Renal pelvis (tissue), 12 donors: ENCODE measurements around the gene DDX20. TPM values are rescaled to one million over a fixed set of nuclear protein-coding genes. Genes with fewer than 3 reads are reported as not detected.

Source experiments
- DNase-seq: peaks from one replicate; pipeline ENCODE4 v3.0.0-alpha.2; 2013
- long read RNA-seq, 16 experiments: transcript quantifications; one replicate each; lab custom pipeline, GENCODE V29; 2026
- polyA plus RNA-seq, 3 donors: library from polyadenylated mRNA; unstranded; fragments of 120-200 nt; gene quantifications; one replicate each; pipeline ENCODE4 v1.2.1, GENCODE V29; 2013; ENCODE audit not compliant: insufficient read length in 3 of 3

The DDX20 gene
- 10 to 100 TPM; 19.8 to 22.6 (median 20.3) TPM for polyA plus RNA-seq
- long read RNA-seq, donor 1, full-length matches to known transcripts: 9 of 14 reads
- long read RNA-seq, donor 1, partial matches to known transcripts: 5 of 14 reads
- long read RNA-seq, donor 1, other reads (novel, unspliced or antisense): 0 of 14 reads
- long read RNA-seq, donor 2, full-length matches to known transcripts: 9 of 25 reads
- long read RNA-seq, donor 2, partial matches to known transcripts: 16 of 25 reads
- long read RNA-seq, donor 2, other reads (novel, unspliced or antisense): 0 of 25 reads
- long read RNA-seq, donor 3, full-length matches to known transcripts: 5 of 12 reads
- long read RNA-seq, donor 3, partial matches to known transcripts: 7 of 12 reads
- long read RNA-seq, donor 3, other reads (novel, unspliced or antisense): 0 of 12 reads
- long read RNA-seq, donor 4, full-length matches to known transcripts: 5 of 15 reads
- long read RNA-seq, donor 4, partial matches to known transcripts: 10 of 15 reads
- long read RNA-seq, donor 4, other reads (novel, unspliced or antisense): 0 of 15 reads
- long read RNA-seq, donor 5, full-length matches to known transcripts: 6 of 12 reads
- long read RNA-seq, donor 5, partial matches to known transcripts: 6 of 12 reads
- long read RNA-seq, donor 5, other reads (novel, unspliced or antisense): 0 of 12 reads
- long read RNA-seq, donor 6, full-length matches to known transcripts: 7 of 7 reads
- long read RNA-seq, donor 6, partial matches to known transcripts: 0 of 7 reads
- long read RNA-seq, donor 6, other reads (novel, unspliced or antisense): 0 of 7 reads
- long read RNA-seq, donor 7, full-length matches to known transcripts: 7 of 13 reads
- long read RNA-seq, donor 7, partial matches to known transcripts: 6 of 13 reads
- long read RNA-seq, donor 7, other reads (novel, unspliced or antisense): 0 of 13 reads
- long read RNA-seq, donor 8, full-length matches to known transcripts: 4 of 4 reads
- long read RNA-seq, donor 8, partial matches to known transcripts: 0 of 4 reads
- long read RNA-seq, donor 8, other reads (novel, unspliced or antisense): 0 of 4 reads
- long read RNA-seq, donor 9, full-length matches to known transcripts: 14 of 31 reads
- long read RNA-seq, donor 9, partial matches to known transcripts: 17 of 31 reads
- long read RNA-seq, donor 9, other reads (novel, unspliced or antisense): 0 of 31 reads
- long read RNA-seq, donor 10, full-length matches to known transcripts: 2 of 9 reads
- long read RNA-seq, donor 10, partial matches to known transcripts: 7 of 9 reads
- long read RNA-seq, donor 10, other reads (novel, unspliced or antisense): 0 of 9 reads
- long read RNA-seq, donor 11, full-length matches to known transcripts: 3 of 15 reads
- long read RNA-seq, donor 11, partial matches to known transcripts: 12 of 15 reads
- long read RNA-seq, donor 11, other reads (novel, unspliced or antisense): 0 of 15 reads
- long read RNA-seq, donor 12, full-length matches to known transcripts: 2 of 22 reads
- long read RNA-seq, donor 12, partial matches to known transcripts: 20 of 22 reads
- long read RNA-seq, donor 12, other reads (novel, unspliced or antisense): 0 of 22 reads
- long read RNA-seq, donor 13, partial matches to known transcripts: 0 of 1 reads
- long read RNA-seq, donor 13, other reads (novel, unspliced or antisense): 0 of 1 reads
- long read RNA-seq, donor 14: 0 reads
- long read RNA-seq, donor 15, full-length matches to known transcripts: 10 of 17 reads
- long read RNA-seq, donor 15, partial matches to known transcripts: 7 of 17 reads
- long read RNA-seq, donor 15, other reads (novel, unspliced or antisense): 0 of 17 reads
- long read RNA-seq, donor 16, full-length matches to known transcripts: 10 of 17 reads
- long read RNA-seq, donor 16, partial matches to known transcripts: 7 of 17 reads
- long read RNA-seq, donor 16, other reads (novel, unspliced or antisense): 0 of 17 reads

- peak; percentile 97 for DNase-seq
These were observed at the start of gene DDX20 for GRCh38 chr1:111755331-111756123. DDX20 (plus strand) TSS chr1:111755901; CDS start chr1:111755925, 24 bp downstream.

- DNase-seq: no peak
These were observed 48.8 kb upstream of the DDX20 start for GRCh38 chr1:111706921-111707320.

GRCh38 chr1:111707906-111708305, 47.8 kb upstream of the DDX20 start:
- no peak for DNase-seq

- DNase-seq: no peak
These were observed 45.7 kb upstream of the DDX20 start for GRCh38 chr1:111709986-111710385.

GRCh38 chr1:111716333-111716732, 39.4 kb upstream of the DDX20 start:
- no peak for DNase-seq

GRCh38 chr1:111717450-111717849, 38.3 kb upstream of the DDX20 start:
- DNase-seq: no peak

- DNase-seq: no peak
These were observed 36.6 kb upstream of the DDX20 start for GRCh38 chr1:111719135-111719534.

GRCh38 chr1:111719674-111720132, 36.0 kb upstream of the DDX20 start:
- DNase-seq: no peak

- no peak for DNase-seq
These were observed 35.3 kb upstream of the DDX20 start for GRCh38 chr1:111720274-111720976.

- no peak for DNase-seq
These were observed 34.5 kb upstream of the DDX20 start for GRCh38 chr1:111720977-111721786.

- DNase-seq: no peak
These were observed 32.5 kb upstream of the DDX20 start for GRCh38 chr1:111723091-111723806.

GRCh38 chr1:111723871-111724270, 31.8 kb upstream of the DDX20 start:
- no peak for DNase-seq

GRCh38 chr1:111725192-111725591, 30.5 kb upstream of the DDX20 start:
- DNase-seq: peak; percentile 44

- DNase-seq: no peak
These were observed 28.6 kb upstream of the DDX20 start for GRCh38 chr1:111727056-111727455.

GRCh38 chr1:111729271-111729921, 26.3 kb upstream of the DDX20 start:
- no peak for DNase-seq

GRCh38 chr1:111729946-111730681, 25.6 kb upstream of the DDX20 start:
- no peak for DNase-seq
